IMR-90 (cell line): ENCODE measurements around the gene CADM2. TPM values are rescaled to one million over a fixed set of nuclear protein-coding genes. Genes with fewer than 3 reads are reported as not detected.

Experiments used
- ATAC-seq: fragments of 200-7000 bp; cut with Tn5 transposase; 2 replicates; pipeline ENCODE4 v1.9.1; 2020; ENCODE audit warnings: low read depth, mild to moderate bottlenecking, moderate library complexity
- BruUV-seq: library from RNA; stranded (reverse); fragments of 400-500 nt; replicated peaks from 2 replicates; lab custom pipeline; 2021; lab: Mats Ljungman, UMichigan
- CTCF ChIA-PET: fragments of 300-600 bp; formaldehyde crosslinking; extraction: SDS; loops from one replicate; lab custom pipeline; 2021; ENCODE audit warnings: antibody characterized with exemption; lab: Yijun Ruan, JAX
- POLR2A ChIA-PET: fragments of 300-600 bp; sonication (Branson Sonifier 250); formaldehyde crosslinking; loops from one replicate; lab custom pipeline; 2022; ENCODE audit warnings: antibody characterized with exemption; ENCODE audit not compliant: unreplicated experiment; lab: Charles Lee
- DNase-seq: peaks from one replicate; pipeline ENCODE4 v3.0.0; 2013
- H2AFZ ChIP-seq: replicated peaks from 2 replicates; pipeline ENCODE3; 2013; ENCODE audit warnings: low read length, mild to moderate bottlenecking; ENCODE audit not compliant: poor library complexity
- H2AK5ac ChIP-seq: 2 replicates; pipeline ENCODE4 v1.6.1; 2013; ENCODE audit warnings: low read depth, low read length, inconsistent platforms
- H2AK9ac ChIP-seq: replicated peaks from 2 replicates; pipeline ENCODE3; 2013; ENCODE audit warnings: mild to moderate bottlenecking, low read depth, low read length, moderate library complexity; ENCODE audit not compliant: poor library complexity
- H2BK120ac ChIP-seq: 2 replicates; pipeline ENCODE4 v1.6.1; 2013; ENCODE audit warnings: low read depth, low read length, inconsistent platforms
- H2BK15ac ChIP-seq: 3 replicates; pipeline ENCODE4 v1.6.1; 2013; ENCODE audit warnings: low read depth, low read length, inconsistent platforms
- H2BK20ac ChIP-seq: 2 replicates; pipeline ENCODE4 v1.6.1; 2013; ENCODE audit warnings: low read depth, mild to moderate bottlenecking, inconsistent platforms, low read length, moderate library complexity
- H2BK5ac ChIP-seq: 2 replicates; pipeline ENCODE4 v1.6.1; 2013; ENCODE audit warnings: mild to moderate bottlenecking, low read depth, low read length, inconsistent platforms; ENCODE audit not compliant: poor library complexity, severe bottlenecking
- H3K14ac ChIP-seq: replicated peaks from 2 replicates; pipeline ENCODE4 v1.6.1; 2013; ENCODE audit warnings: low read depth, low read length, inconsistent platforms
- H3K18ac ChIP-seq: 2 replicates; pipeline ENCODE4 v1.6.1; 2013; ENCODE audit warnings: low read depth, low read length, control low read depth
- H3K23ac ChIP-seq: 2 replicates; pipeline ENCODE4 v1.6.1; 2013; ENCODE audit warnings: low read depth, low read length, inconsistent platforms
- H3K27ac ChIP-seq: 2 replicates; pipeline ENCODE4 v1.5.1; 2013; ENCODE audit warnings: mild to moderate bottlenecking, control low read depth, low read length; ENCODE audit not compliant: insufficient read depth
- H3K27me3 ChIP-seq: 2 replicates; pipeline ENCODE4 v1.6.1; 2013; ENCODE audit warnings: low read length; ENCODE audit not compliant: control insufficient read depth, insufficient read depth
- H3K36me3 ChIP-seq: 2 replicates; pipeline ENCODE4 v1.6.1; 2013; ENCODE audit warnings: low read length, mixed read lengths; ENCODE audit not compliant: control insufficient read depth, insufficient read depth
- H3K4ac ChIP-seq: 2 replicates; pipeline ENCODE4 v1.6.1; 2013; ENCODE audit warnings: low read depth, low read length, inconsistent platforms
- H3K4me1 ChIP-seq: 2 replicates; pipeline ENCODE4 v1.6.1; 2013; ENCODE audit warnings: low read length, mixed read lengths; ENCODE audit not compliant: control insufficient read depth, insufficient read depth
- H3K4me2 ChIP-seq: 2 replicates; pipeline ENCODE4 v1.6.1; 2013; ENCODE audit warnings: low read depth, mild to moderate bottlenecking, control low read depth, low read length, moderate library complexity
- H3K4me3 ChIP-seq: 2 replicates; pipeline ENCODE4 v1.5.1; 2013; ENCODE audit warnings: low read depth, mild to moderate bottlenecking, control low read depth, low read length, moderate library complexity; ENCODE audit not compliant: insufficient read depth
- H3K56ac ChIP-seq: 2 replicates; pipeline ENCODE4 v1.6.1; 2013; ENCODE audit warnings: low read length, inconsistent platforms; ENCODE audit not compliant: insufficient read depth; ENCODE audit errors: extremely low read depth
- H3K79me1 ChIP-seq, 2 experiments: 2 replicates each; pipeline ENCODE4 v1.6.1; 2013; ENCODE audit warnings: low read length in 2 of 2, inconsistent platforms in 1 of 2, low read depth in 1 of 2
- H3K9ac ChIP-seq: 2 replicates; pipeline ENCODE4 v1.6.1; 2013; ENCODE audit warnings: low read depth, low read length, control low read depth
- H3K9me1 ChIP-seq: 2 replicates; pipeline ENCODE4 v1.6.1; 2013; ENCODE audit warnings: low read length, inconsistent platforms; ENCODE audit not compliant: insufficient read depth
- H3K9me3 ChIP-seq: 2 replicates; pipeline ENCODE4 v1.6.1; 2013; ENCODE audit warnings: low read length; ENCODE audit not compliant: control insufficient read depth, insufficient read depth
- H4K20me1 ChIP-seq: 2 replicates; pipeline ENCODE4 v1.6.1; 2013; ENCODE audit warnings: low read length, inconsistent platforms; ENCODE audit not compliant: insufficient read depth
- H4K5ac ChIP-seq: 2 replicates; pipeline ENCODE4 v1.6.1; 2013; ENCODE audit warnings: mild to moderate bottlenecking, low read depth, low read length, control low read depth
- H4K8ac ChIP-seq, 2 experiments: 2 replicates each; pipeline ENCODE4 v1.6.1; 2013; ENCODE audit warnings: low read depth in 2 of 2, low read length in 2 of 2, control low read depth in 1 of 2, inconsistent platforms in 1 of 2
- H4K91ac ChIP-seq: 2 replicates; pipeline ENCODE4 v1.6.1; 2013; ENCODE audit warnings: low read depth, low read length, inconsistent platforms; ENCODE audit not compliant: insufficient read depth
- WGBS, 2 experiments: methylation state at CpG; one replicate each; pipeline versions ENCODE4 v1.1.5 to v1.1.7; 2013; ENCODE audit warnings: missing lambda C conversion rate in 2 of 2; ENCODE audit not compliant: insufficient read length in 1 of 2; ENCODE audit errors: extremely low coverage in 2 of 2; 5-methylcytosine and 5-hydroxymethylcytosine counted together
- dilution Hi-C: fragments of 300-500 bp; cut with HindIII; formaldehyde crosslinking; loops from one replicate; pipeline ENCODE4 v1.14.3; 2018; ENCODE audit warnings: low sequenced_read_pairs; ENCODE audit not compliant: unreplicated experiment
- in situ Hi-C: fragments of 300-500 bp; cut with MboI; formaldehyde crosslinking; loops from 3 replicates; pipeline ENCODE4 v1.14.3; 2019; ENCODE audit warnings: low sequenced_read_pairs, inconsistent platforms, mixed read lengths
- intact Hi-C: fragments of 100-400 bp; cut with micrococcal nuclease; formaldehyde crosslinking; loops from 2 replicates; pipeline ENCODE4 v1.10.0; 2022
- polyA plus RNA-seq, 3 experiments: library from polyadenylated mRNA; depleted of rRNA; stranded (reverse); fragments of >200 nt; gene quantifications; 2 replicates each; pipeline ENCODE4 v1.2.3, GENCODE V29; 2012; ENCODE audit warnings: low replicate concordance in 1 of 3
- total RNA-seq: library from RNA; depleted of rRNA; stranded (reverse); fragments of >200 nt; gene quantifications from 2 replicates; pipeline ENCODE4 v1.2.3, GENCODE V29; 2012
- TF ChIP-seq, protein P1 (sequence below): fragments of 150-350 bp; IDR thresholded peaks from 2 replicates; pipeline ENCODE4 v1.6.1; 2016; ENCODE audit warnings: low read depth, mild to moderate bottlenecking, low read length, moderate library complexity, borderline replicate concordance

Gene CADM2
- total and polyA plus RNA-seq, 2 of the 4 experiments (the other 2 are of a cell fraction): not detected

DNA sequence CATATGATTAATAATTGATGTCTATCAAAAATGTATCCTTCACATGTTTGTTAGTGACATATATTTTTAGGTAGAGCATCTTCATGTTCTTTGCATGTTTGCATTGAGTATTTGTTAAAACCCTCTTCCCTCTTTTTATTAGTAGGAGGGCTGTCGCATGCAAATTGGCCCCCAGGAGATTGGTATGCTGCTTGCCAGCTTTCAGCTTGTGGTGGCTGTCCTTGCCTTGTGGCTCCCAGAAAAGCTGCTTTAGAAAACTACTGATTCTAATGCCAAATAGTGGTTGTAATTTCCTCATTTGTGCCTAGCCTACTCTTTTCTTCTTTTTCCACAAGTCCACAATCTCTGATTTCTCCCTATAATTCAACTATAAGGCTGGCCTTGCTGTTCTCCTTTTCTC, 1145.4 kb downstream of the CADM2 start:
- H3K9me3 ChIP-seq: peaks cover 7% of the 10 kb centered on the region; the same call in 1 of the 2 replicates
- no peaks in the 10 kb centered on the region for H3K27me3 ChIP-seq
- H3K27ac ChIP-seq: no peak overlapping the region
- H2BK20ac ChIP-seq: no peak overlapping the region
- TF ChIP-seq, protein P1, sequence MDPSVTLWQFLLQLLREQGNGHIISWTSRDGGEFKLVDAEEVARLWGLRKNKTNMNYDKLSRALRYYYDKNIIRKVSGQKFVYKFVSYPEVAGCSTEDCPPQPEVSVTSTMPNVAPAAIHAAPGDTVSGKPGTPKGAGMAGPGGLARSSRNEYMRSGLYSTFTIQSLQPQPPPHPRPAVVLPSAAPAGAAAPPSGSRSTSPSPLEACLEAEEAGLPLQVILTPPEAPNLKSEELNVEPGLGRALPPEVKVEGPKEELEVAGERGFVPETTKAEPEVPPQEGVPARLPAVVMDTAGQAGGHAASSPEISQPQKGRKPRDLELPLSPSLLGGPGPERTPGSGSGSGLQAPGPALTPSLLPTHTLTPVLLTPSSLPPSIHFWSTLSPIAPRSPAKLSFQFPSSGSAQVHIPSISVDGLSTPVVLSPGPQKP: no peak
- H2AK5ac ChIP-seq: no peak overlapping the region
- no peak overlapping the region for H2BK15ac ChIP-seq
- H3K79me1 ChIP-seq: no peaks in the 10 kb centered on the region
- ChIA-PET CTCF (no interaction called here), POLR2A (no interaction called here)
- no peak overlapping the region for H4K91ac ChIP-seq
- H3K4ac ChIP-seq: no peak overlapping the region
- H3K4me2 ChIP-seq: no peak overlapping the region
- no peak overlapping the region for H4K8ac ChIP-seq
- H3K9ac ChIP-seq: no peak overlapping the region
- no peak overlapping the region for H3K14ac ChIP-seq
- ATAC-seq (no peak), DNase-seq (no peak)
- no peaks in the 10 kb centered on the region for H4K20me1 ChIP-seq
- no peak overlapping the region for H2AK9ac ChIP-seq
- H2BK5ac ChIP-seq: no peak overlapping the region
- dilution Hi-C loops (no loop called here), in situ Hi-C loops (no loop called here), intact Hi-C loops (no loop called here)
- WGBS, 2 experiments: no CpG with 5 or more reads among the region's 1 CpG
- no peak overlapping the region for H3K4me3 ChIP-seq
- no peak overlapping the region for H3K23ac ChIP-seq
- H3K18ac ChIP-seq: no peak overlapping the region
- no TSS peak for BruUV-seq
- no peak overlapping the region for H3K56ac ChIP-seq
- H3K4me1 ChIP-seq: no peaks in the 10 kb centered on the region
- no peaks in the 10 kb centered on the region for H3K9me1 ChIP-seq
- H4K5ac ChIP-seq: no peak overlapping the region
- H2BK120ac ChIP-seq: no peak overlapping the region
- no peak overlapping the region for H2AFZ ChIP-seq
- H3K36me3 ChIP-seq: no peaks in the 10 kb centered on the region
